Nephron (organoid): ENCODE measurements around the gene KRTAP12-1.

Source experiments
- H3K27ac Mint-ChIP-seq, 3 experiments: 2 replicates each; pipeline ENCODE4 v1.8.0; 2020; ENCODE audit warnings: mixed read lengths in 3 of 3, mild to moderate bottlenecking in 2 of 3, moderate library complexity in 1 of 3
- H3K27me3 Mint-ChIP-seq: 2 replicates; pipeline ENCODE4 v1.8.0; 2021; ENCODE audit warnings: low read depth, mild to moderate bottlenecking, moderate library complexity, mixed read lengths
- H3K36me3 Mint-ChIP-seq: 2 replicates; pipeline ENCODE4 v1.8.0; 2020; ENCODE audit warnings: low read depth, mixed read lengths
- H3K4me1 Mint-ChIP-seq: 2 replicates; pipeline ENCODE4 v1.8.0; 2020; ENCODE audit warnings: mixed read lengths
- H3K4me3 Mint-ChIP-seq, 3 experiments: 2 replicates each; pipeline ENCODE4 v1.8.0; 2020; ENCODE audit warnings: mild to moderate bottlenecking in 3 of 3, mixed read lengths in 3 of 3, moderate library complexity in 2 of 3
- H3K9me3 Mint-ChIP-seq: 2 replicates; pipeline ENCODE4 v1.8.0; 2020; ENCODE audit warnings: mixed read lengths
- TF ChIP-seq, protein P1 (sequence below), 3 experiments: fragments of 200-600 bp; sonication (generic); IDR thresholded peaks; one replicate each; pipeline ENCODE4 v1.5.0; 2021; ENCODE audit warnings: antibody characterized with exemption in 3 of 3; ENCODE audit not compliant: unreplicated experiment in 3 of 3

KRTAP12-1 gene

DNA sequence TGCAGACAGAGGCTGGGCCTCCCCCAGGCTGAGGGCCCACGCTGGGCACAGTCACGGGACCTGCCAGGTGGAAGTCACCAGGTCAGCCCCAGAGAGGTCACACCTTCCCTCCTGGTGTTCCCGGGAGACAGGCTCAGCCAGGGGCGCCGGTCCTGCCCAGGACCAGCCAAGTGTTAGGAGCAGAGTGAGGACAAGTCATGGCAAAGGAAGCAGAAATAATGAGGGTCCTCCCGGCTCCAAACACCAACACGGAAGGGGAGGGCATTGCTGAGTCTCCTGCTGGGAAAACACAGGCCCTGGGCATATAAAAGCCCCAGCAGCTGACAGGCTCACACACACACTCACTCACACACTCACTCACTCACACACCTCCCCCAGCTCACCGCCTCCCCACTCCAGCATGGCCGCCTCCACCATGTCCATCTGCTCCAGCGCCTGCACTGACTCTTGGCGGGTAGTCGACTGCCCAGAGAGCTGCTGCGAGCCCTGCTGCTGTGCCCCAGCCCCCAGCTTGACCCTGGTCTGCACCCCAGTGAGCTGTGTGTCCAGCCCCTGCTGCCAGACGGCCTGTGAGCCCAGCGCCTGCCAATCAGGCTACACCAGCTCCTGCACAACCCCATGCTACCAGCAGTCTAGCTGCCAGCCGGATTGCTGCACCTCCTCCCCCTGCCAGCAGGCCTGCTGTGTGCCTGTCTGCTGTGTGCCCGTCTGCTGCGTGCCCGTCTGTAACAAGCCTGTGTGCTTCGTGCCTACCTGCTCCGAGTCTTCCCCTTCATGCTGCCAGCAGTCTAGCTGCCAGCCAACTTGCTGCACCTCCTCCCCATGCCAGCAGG, 44.7 kb downstream of the KRTAP12-1 start, which contains the start of gene KRTAP10-10:
KRTAP10-10 (plus strand) TSS at position 339 of the 833 bp plus-strand sequence; CDS start at position 401, 62 bp downstream.
- Mint-ChIP-seq H3K27me3 (peaks cover 18% of the 10 kb centered on the region), H3K27ac (no peak within 1 kb of the TSS), H3K36me3 (no peaks in the 10 kb centered on the region), H3K4me1 (no peaks in the 10 kb centered on the region), H3K4me3 (no peak within 1 kb of the TSS), H3K9me3 (peaks cover 33% of the 10 kb centered on the region)
- TF ChIP-seq, protein P1, sequence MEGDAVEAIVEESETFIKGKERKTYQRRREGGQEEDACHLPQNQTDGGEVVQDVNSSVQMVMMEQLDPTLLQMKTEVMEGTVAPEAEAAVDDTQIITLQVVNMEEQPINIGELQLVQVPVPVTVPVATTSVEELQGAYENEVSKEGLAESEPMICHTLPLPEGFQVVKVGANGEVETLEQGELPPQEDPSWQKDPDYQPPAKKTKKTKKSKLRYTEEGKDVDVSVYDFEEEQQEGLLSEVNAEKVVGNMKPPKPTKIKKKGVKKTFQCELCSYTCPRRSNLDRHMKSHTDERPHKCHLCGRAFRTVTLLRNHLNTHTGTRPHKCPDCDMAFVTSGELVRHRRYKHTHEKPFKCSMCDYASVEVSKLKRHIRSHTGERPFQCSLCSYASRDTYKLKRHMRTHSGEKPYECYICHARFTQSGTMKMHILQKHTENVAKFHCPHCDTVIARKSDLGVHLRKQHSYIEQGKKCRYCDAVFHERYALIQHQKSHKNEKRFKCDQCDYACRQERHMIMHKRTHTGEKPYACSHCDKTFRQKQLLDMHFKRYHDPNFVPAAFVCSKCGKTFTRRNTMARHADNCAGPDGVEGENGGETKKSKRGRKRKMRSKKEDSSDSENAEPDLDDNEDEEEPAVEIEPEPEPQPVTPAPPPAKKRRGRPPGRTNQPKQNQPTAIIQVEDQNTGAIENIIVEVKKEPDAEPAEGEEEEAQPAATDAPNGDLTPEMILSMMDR (IDR thresholded peaks at IDR 0.05; ENCODE audit: unreplicated experiment in 3 of 3), result no peak

DNA sequence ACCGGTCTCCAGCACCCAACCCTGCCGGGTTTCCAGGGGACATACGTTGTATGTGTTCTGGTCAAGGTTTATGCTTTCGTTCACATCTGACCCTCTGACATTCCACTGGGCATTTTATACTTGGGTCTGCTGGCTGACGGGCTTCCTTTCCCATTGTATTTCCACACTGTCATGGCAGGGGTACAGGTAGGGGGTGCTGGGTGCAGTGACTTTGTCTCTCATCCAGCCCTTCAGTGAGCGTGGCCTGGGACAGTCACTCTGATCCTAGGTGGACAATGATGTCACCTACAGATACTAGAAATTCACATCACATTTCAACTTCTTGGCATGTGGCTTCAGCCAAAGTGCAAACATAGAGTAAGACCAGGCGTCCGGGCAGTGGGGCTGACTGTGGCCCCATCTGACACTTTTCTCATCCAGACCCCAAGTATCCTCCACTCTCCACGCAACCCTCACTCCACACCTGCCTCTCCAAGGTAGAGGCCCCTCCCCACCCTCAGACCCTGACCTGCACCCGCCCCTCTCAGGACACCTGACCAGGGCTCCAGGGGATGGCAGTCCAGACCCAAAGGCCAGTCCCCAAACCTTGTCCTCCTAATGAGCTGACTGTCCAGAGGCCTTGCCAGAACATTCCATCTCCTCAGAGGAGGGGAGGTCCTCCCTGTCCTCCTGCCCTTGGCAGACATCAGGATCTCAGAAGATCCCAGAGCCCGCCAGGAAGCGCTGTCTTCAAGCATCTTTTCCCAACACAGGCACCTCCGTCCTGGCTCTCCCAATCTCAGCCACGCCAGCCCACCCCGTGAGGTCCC, 45.5 kb downstream of the KRTAP12-1 start:
- TF ChIP-seq, protein P1 (IDR thresholded peaks at IDR 0.05; ENCODE audit: unreplicated experiment in 3 of 3), result no peak
- H3K36me3 Mint-ChIP-seq, result no peaks in the 10 kb centered on the region
- H3K4me1 Mint-ChIP-seq, result no peaks in the 10 kb centered on the region
- no peak overlapping the region for H3K27ac Mint-ChIP-seq
- peaks cover 36% of the 10 kb centered on the region for H3K9me3 Mint-ChIP-seq
- peaks cover 18% of the 10 kb centered on the region for H3K27me3 Mint-ChIP-seq
- no peak overlapping the region for H3K4me3 Mint-ChIP-seq

DNA sequence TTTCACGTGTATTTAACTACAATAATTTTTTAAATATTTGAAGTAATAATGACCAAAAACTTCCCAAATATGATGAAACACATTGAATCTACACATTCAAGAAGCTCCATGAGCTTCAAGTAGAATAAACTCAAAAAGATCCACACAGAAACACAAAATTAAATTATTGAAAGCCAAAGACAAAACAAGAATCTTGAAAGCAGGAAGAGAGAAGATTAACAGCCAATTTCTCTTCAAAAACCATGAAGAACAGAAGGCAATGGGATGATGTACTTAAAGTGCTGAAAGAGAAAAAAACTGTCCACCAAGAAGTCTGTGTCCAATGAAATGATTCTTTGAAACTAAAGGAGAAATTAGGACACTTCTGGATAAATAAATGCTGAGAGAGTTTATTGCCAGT, 49.9 kb downstream of the KRTAP12-1 start:
- H3K4me3 Mint-ChIP-seq, result no peak overlapping the region
- H3K9me3 Mint-ChIP-seq, result peaks cover 35% of the 10 kb centered on the region
- peaks cover 13% of the 10 kb centered on the region for H3K36me3 Mint-ChIP-seq
- no peaks in the 10 kb centered on the region for H3K4me1 Mint-ChIP-seq
- TF ChIP-seq, protein P1 (IDR thresholded peaks at IDR 0.05; ENCODE audit: unreplicated experiment in 3 of 3), result no peak
- H3K27ac Mint-ChIP-seq, result no peak overlapping the region
- peaks cover 23% of the 10 kb centered on the region for H3K27me3 Mint-ChIP-seq
